GM12878 (cell line): ENCODE measurements around the gene MRPS27. TPM values are rescaled to one million over a fixed set of nuclear protein-coding genes. Genes with fewer than 3 reads are reported as not detected.

Experiments used
- ATAC-seq: fragments of 200-7000 bp; cut with Tn5 transposase; 3 replicates; pipeline ENCODE4 v1.9.1; 2020; ENCODE audit warnings: mild to moderate bottlenecking, moderate library complexity
- BruUV-seq: library from RNA; stranded (reverse); fragments of 400-500 nt; replicated peaks from 2 replicates; lab custom pipeline; 2021; lab: Mats Ljungman, UMichigan
- CTCF ChIA-PET: fragments of 300-600 bp; sonication (Branson Sonifier 250); formaldehyde crosslinking; extraction: SDS; loops from one replicate; lab custom pipeline; 2021; ENCODE audit warnings: inconsistent platforms; lab: Yijun Ruan, JAX
- POLR2A ChIA-PET: fragments of 350-600 bp; formaldehyde crosslinking; extraction: SDS; loops from one replicate; lab custom pipeline; 2021; ENCODE audit warnings: inconsistent platforms; lab: Charles Lee
- RAD21 ChIA-PET: fragments of 300-600 bp; sonication (Branson Sonifier 250); formaldehyde crosslinking; loops from one replicate; lab custom pipeline; 2023; ENCODE audit warnings: antibody characterized with exemption; ENCODE audit not compliant: unreplicated experiment; lab: Charles Lee
- SMC1A ChIA-PET: fragments of 300-600 bp; sonication (Branson Sonifier 250); formaldehyde crosslinking; loops from one replicate; lab custom pipeline; 2023; ENCODE audit not compliant: unreplicated experiment, uncharacterized antibody; lab: Charles Lee
- DNase-seq: peaks from one replicate; pipeline ENCODE4 v3.0.0-alpha.2; 2011; ENCODE audit warnings: low read depth, low spot score
- FAIRE-seq: peaks from 3 replicates; lab custom pipeline; 2011; peaks lifted over from hg19 to GRCh38; lab: Jason Lieb, UNC
- H2AFZ ChIP-seq: 2 replicates; pipeline ENCODE4 v1.6.0; 2011; ENCODE audit warnings: low read depth, low read length, control low read depth; ENCODE audit not compliant: control insufficient read depth
- H3K27ac ChIP-seq: 2 replicates; pipeline ENCODE4 v1.5.1; 2011; ENCODE audit warnings: control low read depth; ENCODE audit not compliant: control insufficient read depth, insufficient read depth
- H3K27me3 ChIP-seq, 2 experiments: replicated peaks in 1 of 2; 2 replicates each; pipeline versions ENCODE4 v1.6.0 to v1.6.1; 2011; ENCODE audit warnings: low read length in 1 of 2; ENCODE audit not compliant: control insufficient read depth in 2 of 2, insufficient read depth in 2 of 2
- H3K36me3 ChIP-seq, 2 experiments: 2 replicates each; pipeline ENCODE4 v1.5.1; 2011; ENCODE audit warnings: low read length in 1 of 2; ENCODE audit not compliant: control insufficient read depth in 2 of 2, insufficient read depth in 2 of 2
- H3K4me1 ChIP-seq: 2 replicates; pipeline ENCODE4 v1.6.1; 2011; ENCODE audit warnings: mild to moderate bottlenecking, low read length, moderate library complexity, mixed read lengths; ENCODE audit not compliant: control insufficient read depth, insufficient read depth
- H3K4me2 ChIP-seq: 2 replicates; pipeline ENCODE4 v1.6.0; 2011; ENCODE audit warnings: control low read depth; ENCODE audit not compliant: control insufficient read depth, insufficient read depth
- H3K4me3 ChIP-seq: fragments of 200-600 bp; sonication (generic); 2 replicates; pipeline ENCODE4 v1.5.1; 2016
- H3K79me2 ChIP-seq: 2 replicates; pipeline ENCODE4 v1.6.0; 2011; ENCODE audit warnings: low read length; ENCODE audit not compliant: control insufficient read depth, insufficient read depth
- H3K9ac ChIP-seq: 2 replicates; pipeline ENCODE4 v1.8.0; 2011; ENCODE audit warnings: low read length, control low read depth, mixed read lengths; ENCODE audit not compliant: control insufficient read depth, insufficient read depth
- H3K9me3 ChIP-seq: replicated peaks from 3 replicates; pipeline ENCODE4 v1.5.1; 2011; ENCODE audit warnings: mild to moderate bottlenecking, low read length; ENCODE audit not compliant: control insufficient read depth, insufficient read depth
- H4K20me1 ChIP-seq: 2 replicates; pipeline ENCODE4 v1.6.0; 2011; ENCODE audit not compliant: control insufficient read depth, insufficient read depth
- BRCA1 ChIP-seq: IDR thresholded peaks from 2 replicates; pipeline ENCODE4 v1.6.1; 2011; ENCODE audit warnings: low read depth, low read length, improper control_type of control experiment
- CREM ChIP-seq: IDR thresholded peaks from 2 replicates; pipeline ENCODE4 v1.6.1; 2014; ENCODE audit warnings: antibody characterized with exemption, low read depth
- E4F1 ChIP-seq: fragments of 450-650 bp; IDR thresholded peaks from 2 replicates; pipeline ENCODE4 v1.6.1; 2018; ENCODE audit warnings: borderline replicate concordance, mild to moderate bottlenecking; ENCODE audit not compliant: partially characterized antibody
- EED ChIP-seq: sonication (generic); IDR thresholded peaks from 2 replicates; pipeline ENCODE4 v1.6.1; 2016; ENCODE audit warnings: antibody characterized with exemption, low read depth
- EP300 ChIP-seq, 2 experiments: fragments of 150-350 bp in 1 of 2; IDR thresholded peaks; 2 replicates each; pipeline ENCODE4 v1.6.1; 2011 to 2012; ENCODE audit warnings: low read depth in 2 of 2, low read length in 2 of 2, borderline replicate concordance in 1 of 2, improper control_type of control experiment in 1 of 2, inconsistent platforms in 1 of 2; ENCODE audit not compliant: control insufficient read depth in 1 of 2
- NRF1 ChIP-seq: conservative IDR thresholded peaks from 2 replicates; pipeline ENCODE4 v1.6.1; 2011; ENCODE audit warnings: mild to moderate bottlenecking, low read depth, low read length, improper control_type of control experiment
- PAX8 ChIP-seq: fragments of 450-650 bp; IDR thresholded peaks from 2 replicates; pipeline ENCODE4 v1.6.1; 2017; ENCODE audit warnings: mild to moderate bottlenecking, moderate library complexity
- RCOR1 ChIP-seq: conservative IDR thresholded peaks from 2 replicates; pipeline ENCODE4 v1.6.1; 2012; ENCODE audit warnings: low read depth, low read length, improper control_type of control experiment
- RUNX3 ChIP-seq: IDR thresholded peaks from 2 replicates; pipeline ENCODE4 v1.6.1; 2012; ENCODE audit warnings: low read length, inconsistent platforms
- SKIL ChIP-seq: fragments of 450-650 bp; IDR thresholded peaks from 2 replicates; pipeline ENCODE4 v1.6.1; 2017; ENCODE audit warnings: mild to moderate bottlenecking, low read depth, inconsistent platforms; ENCODE audit not compliant: poor library complexity, severe bottlenecking
- YY1 ChIP-seq: IDR thresholded peaks from 2 replicates; pipeline ENCODE4 v1.6.1; 2011; ENCODE audit warnings: low read depth, mild to moderate bottlenecking, low read length
- ZBTB40 ChIP-seq: fragments of 450-650 bp; IDR thresholded peaks from 2 replicates; pipeline ENCODE4 v1.6.1; 2016; ENCODE audit warnings: mild to moderate bottlenecking, moderate library complexity, borderline replicate concordance
- ZNF24 ChIP-seq: fragments of 450-650 bp; IDR thresholded peaks from 2 replicates; pipeline ENCODE4 v1.6.1; 2017; ENCODE audit warnings: antibody characterized with exemption, mild to moderate bottlenecking
- WGBS: methylation state at CpG from one replicate; pipeline ENCODE4 v1.1.6; 2016; ENCODE audit warnings: low lambda C conversion rate; ENCODE audit not compliant: insufficient replicate concordance, insufficient coverage; ENCODE audit errors: missing lambda C conversion rate; 5-methylcytosine and 5-hydroxymethylcytosine counted together
- in situ Hi-C: fragments of 300-500 bp; cut with MboI; formaldehyde crosslinking; loops from 9 replicates; pipeline ENCODE4 v1.14.3; 2018; ENCODE audit warnings: mixed read lengths
- intact Hi-C: fragments of 100-400 bp; cut with micrococcal nuclease; formaldehyde crosslinking; loops from one replicate; pipeline ENCODE4 v1.14.2; 2022; ENCODE audit not compliant: unreplicated experiment
- polyA plus RNA-seq, 11 experiments: library from polyadenylated mRNA; depleted of rRNA in 4 of 11; unstranded in 6 of 11; stranded (reverse) in 5 of 11; fragments of >200 nt; fragmentation: Nextera tagmentation in 4 of 11; fragmentation: Illumina TruSeq in 1 of 11; extraction: Ambion mirVana in 4 of 11; extraction: Trizol in 1 of 11; gene quantifications; 1 replicate in 1 of 11; 2 replicates in 10 of 11; pipeline versions ENCODE4 v1.2.1 to v1.2.3, GENCODE V29; 2011 to 2016; ENCODE audit warnings: inconsistent platforms in 2 of 11, missing spikeins in 2 of 11, low read depth in 1 of 11
- total RNA-seq, 4 experiments: library from RNA; depleted of rRNA in 3 of 4; stranded (reverse); fragments of >200 nt in 3 of 4; fragmentation: Illumina TruSeq in 1 of 4; extraction: Trizol in 1 of 4; gene quantifications; 2 replicates each; pipeline versions ENCODE4 v1.2.1 to v1.2.3, GENCODE V29; 2013 to 2021

The MRPS27 gene
- total and polyA plus RNA-seq, 10 of the 15 experiments (the other 5 are each of a cell fraction or from before 2014, with no cell fraction given) = 61.0 to 128 (median 93.0) TPM

- TF ChIP-seq E4F1 = no peak
- TF ChIP-seq EP300 (IDR thresholded peaks at IDR 0.05; ENCODE audit: borderline replicate concordance in 1 of 2, control insufficient read depth in 1 of 2, low read depth in 2 of 2, low read length in 2 of 2) = no peak
- TF ChIP-seq PAX8 = no peak
- TF ChIP-seq CREM = no peak
- no peak for TF ChIP-seq ZNF24
- TF ChIP-seq, all 136 proteins: peak for 0
Observed at GRCh38 chr5:72281764-72282499, 38.1 kb downstream of the MRPS27 start (continued).

GRCh38 chr5:72281430-72281763, 38.6 kb downstream of the MRPS27 start:
- in situ Hi-C loops = no loop called here
- SMC1A ChIA-PET = interaction anchor here (0.6 to 2.1 kb wide), 8 partner anchors 9 to 265 kb away, joined by 3 to 10 read pairs (median 6); no protein-coding TSS in a partner anchor
- Histone ChIP-seq H3K36me3 (peaks cover 2 to 15% of the 10 kb centered on the region in 2 experiments; a peak in 2 of 4 replicates), H2AFZ (no peak overlapping the region), H3K9ac (no peak overlapping the region), H3K4me2 (no peak overlapping the region), H3K4me1 (no peaks in the 10 kb centered on the region; the same call in 1 of the 2 replicates), H4K20me1 (no peaks in the 10 kb centered on the region), H3K4me3 (no peak overlapping the region), H3K27ac (no peak overlapping the region), H3K79me2 (peaks cover 3% of the 10 kb centered on the region), H3K9me3 (no peaks in the 10 kb centered on the region; the same call in 2 of the 3 replicates), H3K27me3 (no peaks in the 10 kb centered on the region)
- DNase-seq (no peak), FAIRE-seq (no peak), ATAC-seq (no peak)
- intact Hi-C loops = no loop called here
- RAD21 ChIA-PET = interaction anchor here (1.9 kb wide), 1 partner anchor 17 kb away, joined by 5 read pairs; no protein-coding TSS in a partner anchor
- 50% methylated on average over 1 of the region's 1 CpG for WGBS
- CTCF ChIA-PET = interaction anchor here (0.8 to 8.5 kb wide), 9 partner anchors 11 to 248 kb away, joined by 3 to 59 read pairs (median 3); no protein-coding TSS in a partner anchor
- BruUV-seq = no TSS peak
- POLR2A ChIA-PET = no interaction called here
- no peak for TF ChIP-seq NRF1
- TF ChIP-seq EED = no peak
- TF ChIP-seq RUNX3 = no peak
- TF ChIP-seq ZBTB40 = no peak
- TF ChIP-seq SKIL = no peak
- TF ChIP-seq YY1 = no peak
- no peak for TF ChIP-seq BRCA1
- TF ChIP-seq RCOR1 = no peak
